K562 (cell line): Measurements from ENCODE around the gene CCDC54. TPM values are rescaled to one million over a fixed set of nuclear protein-coding genes. Genes with fewer than 3 reads are reported as not detected.

ENCODE experiments used
- ATAC-seq: fragments of 200-7000 bp; cut with Tn5 transposase; 3 replicates; pipeline ENCODE4 v1.9.1; 2020; ENCODE audit warnings: moderate library complexity
- BruUV-seq: library from RNA; stranded (reverse); fragments of 400-500 nt; replicated peaks from 2 replicates; lab custom pipeline; 2021; lab: Mats Ljungman, UMichigan
- CTCF ChIA-PET: fragments of 300-600 bp; formaldehyde crosslinking; extraction: SDS; loops from one replicate; lab custom pipeline; 2021; ENCODE audit warnings: low intra/inter-chr PET ratio; lab: Yijun Ruan, JAX
- POLR2A ChIA-PET: fragments of 300-600, 350-650 bp; sonication (Branson Sonifier 250); formaldehyde crosslinking; extraction: SDS; loops from one replicate; lab custom pipeline; 2021; ENCODE audit warnings: antibody characterized with exemption, inconsistent platforms; lab: Yijun Ruan, JAX
- DNase-seq, 4 experiments: peaks; one replicate each; pipeline versions ENCODE4 v3.0.0 to v3.0.0-alpha.2; 2011 to 2018; ENCODE audit warnings: low spot score in 3 of 4, mixed read lengths in 3 of 4; ENCODE audit errors: extremely low read depth in 1 of 4
- FAIRE-seq: peaks from 2 replicates; lab custom pipeline; 2011; peaks lifted over from hg19 to GRCh38; lab: Jason Lieb, UNC
- H2AFZ ChIP-seq: 2 replicates; pipeline ENCODE4 v1.6.0; 2011; ENCODE audit warnings: low read depth, low read length, control low read depth, inconsistent platforms
- H3K27ac ChIP-seq: fragments of 200-600 bp; 3 replicates; pipeline ENCODE4 v1.8.0; 2011; ENCODE audit warnings: low read depth, mild to moderate bottlenecking, control low read depth, inconsistent platforms, low read length, moderate library complexity, mixed read lengths; ENCODE audit errors: extremely low read depth
- H3K27me3 ChIP-seq, 2 experiments: fragments of 300-600 bp in 1 of 2; 2 replicates in 1 of 2; 3 replicates in 1 of 2; pipeline versions ENCODE4 v1.6.0 to v1.8.0; 2011; ENCODE audit warnings: inconsistent platforms in 2 of 2, low read length in 2 of 2, mild to moderate bottlenecking in 1 of 2, mixed read lengths in 1 of 2, moderate library complexity in 1 of 2; ENCODE audit not compliant: control insufficient read depth in 2 of 2, insufficient read depth in 2 of 2
- H3K36me3 ChIP-seq: fragments of 300-600 bp; 3 replicates; pipeline ENCODE4 v1.8.0; 2011; ENCODE audit warnings: mild to moderate bottlenecking, low read length, inconsistent platforms; ENCODE audit not compliant: control insufficient read depth, insufficient read depth
- H3K4me1 ChIP-seq, 2 experiments: fragments of 200-600 bp in 1 of 2; replicated peaks in 1 of 2; 2 replicates in 1 of 2; 3 replicates in 1 of 2; pipeline versions ENCODE4 v1.5.1 to v1.8.0; 2011; ENCODE audit warnings: inconsistent platforms in 2 of 2, low read length in 2 of 2, mild to moderate bottlenecking in 1 of 2, mixed read lengths in 1 of 2, moderate library complexity in 1 of 2; ENCODE audit not compliant: control insufficient read depth in 2 of 2, insufficient read depth in 2 of 2
- H3K4me2 ChIP-seq: 2 replicates; pipeline ENCODE4 v1.6.1; 2011; ENCODE audit warnings: low read length, control low read depth, inconsistent platforms, mixed read lengths; ENCODE audit not compliant: insufficient read depth
- H3K4me3 ChIP-seq: fragments of 200-600 bp; sonication (generic), shearing (Covaris generic); 2 replicates; pipeline ENCODE4 v1.5.1; 2016; ENCODE audit warnings: control low read depth, inconsistent platforms
- H3K79me2 ChIP-seq: fragments of 200-600 bp; 3 replicates; pipeline ENCODE4 v1.8.0; 2011; ENCODE audit warnings: low read length, inconsistent platforms; ENCODE audit not compliant: control insufficient read depth, insufficient read depth
- H3K9ac ChIP-seq, 2 experiments: 2 replicates each; pipeline versions ENCODE4 v1.6.0 to v1.6.1; 2011; ENCODE audit warnings: low read depth in 2 of 2, low read length in 2 of 2, control low read depth in 1 of 2, inconsistent platforms in 1 of 2, mild to moderate bottlenecking in 1 of 2, mixed read lengths in 1 of 2; ENCODE audit not compliant: insufficient read depth in 1 of 2
- H3K9me1 ChIP-seq: one replicate; pipeline ENCODE4 v1.6.0; 2011; ENCODE audit warnings: inconsistent platforms, mild to moderate bottlenecking, low read length, moderate library complexity; ENCODE audit not compliant: control insufficient read depth, insufficient read depth
- H3K9me3 ChIP-seq: replicated peaks from 2 replicates; pipeline ENCODE4 v1.5.1; 2011; ENCODE audit warnings: low read depth, low read length, inconsistent platforms; ENCODE audit not compliant: control insufficient read depth, insufficient read depth
- H4K20me1 ChIP-seq: replicated peaks from 2 replicates; pipeline ENCODE4 v1.6.1; 2011; ENCODE audit warnings: low read length, inconsistent platforms, mixed read lengths; ENCODE audit not compliant: control insufficient read depth, insufficient read depth
- BRD4 ChIP-seq: fragments of 200-600 bp; sonication (generic); IDR thresholded peaks from 2 replicates; pipeline ENCODE4 v1.6.1; 2017; ENCODE audit warnings: inconsistent platforms
- CREB3L1 ChIP-seq: fragments of 450-650 bp; IDR thresholded peaks from 2 replicates; pipeline ENCODE4 v1.6.1; 2014; ENCODE audit warnings: low read depth, mild to moderate bottlenecking, moderate library complexity, borderline replicate concordance
- FOXK2 ChIP-seq, 2 experiments: fragments of 450-650 bp; IDR thresholded peaks in 1 of 2; conservative IDR thresholded peaks in 1 of 2; 2 replicates each; pipeline ENCODE4 v1.6.1; 2016; ENCODE audit warnings: low read depth in 2 of 2, mild to moderate bottlenecking in 1 of 2
- RAD21 ChIP-seq, 2 experiments: fragments of 250-450 bp in 1 of 2; fragments of 450-650 bp in 1 of 2; sonication (Bioruptor Pico) in 1 of 2; formaldehyde crosslinking in 1 of 2; IDR thresholded peaks in 1 of 2; conservative IDR thresholded peaks in 1 of 2; 2 replicates each; pipeline versions ENCODE4 v1.4.0 to v1.8.0; 2020 to 2022; ENCODE audit warnings: mild to moderate bottlenecking in 2 of 2, moderate library complexity in 1 of 2
- REST ChIP-seq, 2 experiments: fragments of 450-650 bp; formaldehyde crosslinking in 1 of 2; IDR thresholded peaks; 2 replicates each; pipeline versions ENCODE4 v1.4.0 to v1.6.1; 2014 to 2020; ENCODE audit warnings: mild to moderate bottlenecking in 2 of 2, borderline replicate concordance in 1 of 2, low read depth in 1 of 2
- TEAD1 ChIP-seq, 2 experiments: fragments of 450-650 bp in 1 of 2; sonication (generic) in 1 of 2; formaldehyde crosslinking; IDR thresholded peaks; 2 replicates each; pipeline versions ENCODE4 v1.4.0 to v1.8.0; 2020 to 2022; ENCODE audit warnings: mild to moderate bottlenecking in 2 of 2, missing genetic modification reagents in 1 of 2
- TEAD2 ChIP-seq: fragments of 450-650 bp; IDR thresholded peaks from 2 replicates; pipeline ENCODE4 v1.6.1; 2016; ENCODE audit warnings: missing genetic modification characterization, control low read depth, missing compliant biosample characterization
- TEAD4 ChIP-seq, 2 experiments: sonication (generic) in 1 of 2; formaldehyde crosslinking in 1 of 2; IDR thresholded peaks; 2 replicates each; pipeline versions ENCODE4 v1.6.1 to v1.8.0; 2012 to 2022; ENCODE audit warnings: borderline replicate concordance in 1 of 2, inconsistent platforms in 1 of 2, low read length in 1 of 2, mild to moderate bottlenecking in 1 of 2, missing genetic modification reagents in 1 of 2
- WGBS: fragments of 100-300 bp; shearing (Covaris generic); methylation state at CpG from one replicate; pipeline ENCODE4 v1.1.6; 2016; ENCODE audit warnings: low coverage, mixed read lengths; ENCODE audit not compliant: insufficient coverage; ENCODE audit errors: missing lambda C conversion rate; 5-methylcytosine and 5-hydroxymethylcytosine counted together
- in situ Hi-C: fragments of 300-500 bp; cut with MboI; formaldehyde crosslinking; loops from 4 replicates; pipeline ENCODE4 v1.15.0; 2018; ENCODE audit warnings: inconsistent platforms, mixed read lengths
- intact Hi-C: fragments of 100-400 bp; cut with micrococcal nuclease; formaldehyde crosslinking; loops from 2 replicates; pipeline ENCODE4 v1.14.2; 2022
- polyA plus RNA-seq, 8 experiments: library from polyadenylated mRNA; depleted of rRNA in 4 of 8; stranded (reverse) in 5 of 8; unstranded in 3 of 8; fragments of >200 nt; fragmentation: Nextera tagmentation in 2 of 8; fragmentation: Illumina TruSeq in 1 of 8; extraction: Ambion mirVana in 2 of 8; extraction: Trizol in 1 of 8; gene quantifications; 2 replicates each; pipeline versions ENCODE4 v1.2.1 to v1.2.3, GENCODE V29; 2011 to 2014; ENCODE audit warnings: inconsistent platforms in 1 of 8, missing spikeins in 1 of 8
- total RNA-seq, 7 experiments: library from RNA; depleted of rRNA in 6 of 7; stranded (reverse); fragments of >200 nt in 6 of 7; fragmentation: Illumina TruSeq in 2 of 7; extraction: Trizol in 2 of 7; gene quantifications; 2 replicates each; pipeline versions ENCODE4 v1.2.1 to v1.2.3, GENCODE V29; 2011 to 2021; ENCODE audit warnings: low replicate concordance in 1 of 7

Gene CCDC54
- total and polyA plus RNA-seq, 9 of the 15 experiments (the other 6 are each of a cell fraction or from before 2014, with no cell fraction given), result not detected

- ATAC-seq (peak; percentile 79), DNase-seq (peak in 3 of 4 experiments; percentile 6 to 46 (median 17)), FAIRE-seq (peak; percentile 85)
- BruUV-seq, result no TSS peak
- H3K27ac ChIP-seq, result no peak overlapping the region
- H4K20me1 ChIP-seq, result no peaks in the 10 kb centered on the region
- 2% methylated on average over 4 of the region's 4 CpGs for WGBS
- in situ Hi-C loops (no loop called here), intact Hi-C loops (loop anchor here (2.0 kb wide), 2 partner anchors 150 to 184 kb away; no protein-coding TSS in a partner anchor)
- no peak overlapping the region for H3K4me2 ChIP-seq
- no peak overlapping the region for H3K9ac ChIP-seq
- H3K4me1 ChIP-seq, result no peaks in the 10 kb centered on the region
- POLR2A ChIA-PET, result interaction anchor here (0.6 to 1.1 kb wide), 2 partner anchors 53 to 186 kb away, joined by 3 to 4 read pairs; no protein-coding TSS in a partner anchor
- H3K36me3 ChIP-seq, result no peaks in the 10 kb centered on the region
- no peaks in the 10 kb centered on the region for H3K9me3 ChIP-seq
- H3K9me1 ChIP-seq, result no peaks in the 10 kb centered on the region
- no peak overlapping the region for H3K4me3 ChIP-seq
- CTCF ChIA-PET, result interaction anchor here (1.3 kb wide), 1 partner anchor 186 kb away, joined by 3 read pairs; no protein-coding TSS in a partner anchor
- H2AFZ ChIP-seq, result peak overlapping the region; percentile 74
- H3K79me2 ChIP-seq, result no peaks in the 10 kb centered on the region
- no peaks in the 10 kb centered on the region for H3K27me3 ChIP-seq
- TF ChIP-seq RAD21 (CRISPR knock-in tag; conservative IDR thresholded peaks at IDR 0.05 in 1 of 2, IDR thresholded peaks at IDR 0.05 in 1 of 2) (peak; percentile 54 to 65), BRD4 (no peak), FOXK2 (conservative IDR thresholded peaks at IDR 0.05 in 1 of 2, IDR thresholded peaks at IDR 0.05 in 1 of 2; ENCODE audit: low read depth in 2 of 2) (peak; percentile 49 to 71; a peak in 2 of 4 replicates), TEAD1 (CRISPR knock-in tag; IDR thresholded peaks at IDR 0.05) (peak; percentile 89), CREB3L1 (no peak), REST (IDR thresholded peaks at IDR 0.05; ENCODE audit: borderline replicate concordance) (peak; percentile 46; the same call in 1 of the 2 replicates), REST (CRISPR knock-in tag; IDR thresholded peaks at IDR 0.05; ENCODE audit: low read depth) (no peak), TEAD4 (IDR thresholded peaks at IDR 0.05; ENCODE audit: low read length) (peak; percentile 78), TEAD4 (CRISPR knock-in tag; IDR thresholded peaks at IDR 0.05; ENCODE audit: borderline replicate concordance) (no peak), TEAD2 (peak; percentile 91)
Measured at GRCh38 chr3:107421170-107421792, 44.0 kb downstream of the CCDC54 start.
